HG03565 (cell line): ENCODE measurements around the gene ARHGAP11A.
A peak's percentile ranks its signal among the peaks of the same experiment; 100 is the strongest.

ENCODE experiments used
- ATAC-seq: cut with Tn5 transposase; IDR thresholded peaks from one replicate; pipeline ENCODE4 v1.9.1; 2021; ENCODE audit warnings: mild to moderate bottlenecking, moderate library complexity; ENCODE audit not compliant: unreplicated experiment

ARHGAP11A gene

GRCh38 chr15:32652178-32652577 lies 36.9 kb downstream of the ARHGAP11A start:
- ATAC-seq = no peak

GRCh38 chr15:32656091-32656490 lies 40.8 kb downstream of the ARHGAP11A start:
- no peak for ATAC-seq

DNA sequence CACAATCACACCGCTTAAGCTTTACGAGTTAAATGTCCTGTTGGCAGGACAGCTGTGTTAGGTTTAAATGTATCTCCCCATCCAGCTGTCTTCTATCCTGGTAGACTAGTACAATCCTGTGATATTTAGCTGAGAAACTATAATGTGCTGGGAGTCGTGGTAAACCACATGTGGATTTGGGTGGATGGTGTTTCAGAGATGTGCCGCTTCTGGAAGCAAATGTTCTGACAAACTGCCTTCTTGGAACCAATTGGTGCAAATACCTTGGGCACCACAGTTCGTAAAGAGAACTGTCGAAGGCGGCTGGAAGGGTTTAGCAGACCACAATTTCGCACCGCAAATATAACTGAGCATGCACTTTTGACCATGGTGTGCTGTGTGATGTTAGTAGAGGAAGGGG lies 41.2 kb downstream of the ARHGAP11A start:
- no peak for ATAC-seq

- peak; percentile 46 for ATAC-seq
Measured at GRCh38 chr15:32657198-32657883, 42.0 kb downstream of the ARHGAP11A start.

- no peak for ATAC-seq
Measured at GRCh38 chr15:32657941-32658340, 42.6 kb downstream of the ARHGAP11A start.

- ATAC-seq = no peak
Measured at GRCh38 chr15:32659340-32660155, 44.2 kb downstream of the ARHGAP11A start.

GRCh38 chr15:32663671-32664070 lies 48.4 kb downstream of the ARHGAP11A start:
- ATAC-seq = no peak

- ATAC-seq = no peak
Measured at GRCh38 chr15:32664796-32665195, 49.5 kb downstream of the ARHGAP11A start.

DNA sequence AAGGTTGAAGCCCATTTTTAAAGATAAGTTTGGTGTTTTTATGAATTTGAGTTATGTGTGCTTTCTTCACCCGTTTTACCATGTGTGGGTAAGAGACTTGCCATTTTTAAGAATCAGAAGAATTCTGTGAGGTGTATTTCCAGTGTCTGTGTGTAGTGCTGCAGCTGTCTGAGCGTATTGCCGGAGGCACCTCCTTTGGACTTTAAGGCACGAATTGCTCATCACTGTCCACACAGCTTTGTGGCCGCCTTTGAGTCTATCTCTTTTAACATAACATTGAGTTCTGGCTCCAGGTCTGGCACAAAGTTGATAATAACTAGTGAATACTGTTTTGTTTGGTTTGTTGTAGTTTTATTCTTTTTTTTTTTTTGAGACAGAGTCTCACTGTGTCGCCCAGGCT lies 52.0 kb downstream of the ARHGAP11A start:
- ATAC-seq = no peak

- no peak for ATAC-seq
Measured at GRCh38 chr15:32668942-32669341, 53.6 kb downstream of the ARHGAP11A start.

GRCh38 chr15:32669896-32670611 lies 54.8 kb downstream of the ARHGAP11A start:
- ATAC-seq = no peak

GRCh38 chr15:32670623-32671022 lies 55.3 kb downstream of the ARHGAP11A start:
- no peak for ATAC-seq

DNA sequence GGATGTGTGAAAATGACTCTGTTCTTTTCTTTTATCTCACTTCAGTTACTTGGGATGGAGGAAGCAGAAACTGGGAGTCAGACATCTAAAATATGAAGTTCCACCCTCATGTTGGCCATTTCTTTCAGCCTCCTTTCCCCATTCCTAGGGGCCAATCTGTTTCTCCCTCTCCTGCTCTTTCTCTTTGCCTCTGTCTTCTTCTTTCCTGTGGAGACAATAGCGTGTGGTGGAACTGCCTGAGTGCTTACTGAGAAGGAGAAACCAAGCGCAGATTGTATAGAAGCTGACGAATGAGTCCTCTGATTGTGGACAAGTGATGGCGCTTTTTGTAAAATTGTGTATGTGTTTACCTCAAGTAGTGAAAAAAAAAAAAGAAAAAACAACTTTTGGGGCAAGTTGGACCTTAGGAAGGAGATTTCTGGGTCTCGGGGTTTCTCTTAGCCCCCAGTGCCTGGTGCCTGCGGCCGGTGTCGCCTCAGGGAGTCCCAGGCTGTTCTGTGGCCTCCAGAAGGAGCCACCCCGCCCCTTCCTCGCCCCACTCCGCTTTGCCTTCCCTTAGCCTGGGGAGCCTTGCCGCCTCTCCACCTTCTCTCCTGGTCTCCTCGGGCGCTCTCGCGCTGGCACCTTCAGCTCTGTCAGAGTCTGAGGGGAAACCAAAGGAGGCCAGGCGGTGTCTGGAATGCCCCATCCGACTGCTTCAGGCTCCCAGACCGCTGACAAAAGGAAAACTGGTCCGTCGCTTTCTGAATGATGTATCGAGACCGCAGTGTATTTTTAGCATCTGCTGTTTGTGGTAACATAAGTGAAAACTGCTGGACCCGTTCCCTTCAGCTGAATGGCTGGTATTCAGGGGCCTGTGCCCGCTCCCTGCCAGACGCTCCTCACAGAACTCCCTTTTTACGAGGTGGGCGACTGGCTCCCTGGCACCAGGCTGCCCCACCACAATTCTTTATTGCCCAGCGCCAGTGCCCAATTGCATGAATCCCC lies 56.3 kb downstream of the ARHGAP11A start:
- ATAC-seq = no peak

DNA sequence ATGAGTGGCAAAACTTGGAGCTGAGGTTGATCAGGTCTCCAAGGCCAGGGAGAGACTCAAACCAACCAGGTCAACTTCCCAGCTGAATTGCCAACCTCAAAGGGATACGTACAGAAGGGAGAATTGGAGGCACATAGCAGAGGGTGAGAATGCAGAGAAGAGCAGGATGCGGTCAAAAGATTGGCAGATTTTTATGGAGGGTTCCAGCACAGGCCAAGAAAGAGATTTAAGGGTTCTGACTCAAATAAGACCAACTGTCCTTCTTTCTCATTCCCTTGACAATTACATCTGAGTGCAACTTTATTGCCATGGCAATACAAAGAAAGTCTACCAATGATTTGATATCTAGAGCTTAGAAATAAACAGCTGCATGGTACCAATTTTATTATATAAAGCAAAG lies 59.4 kb downstream of the ARHGAP11A start:
- ATAC-seq = no peak

- no peak for ATAC-seq
Measured at GRCh38 chr15:32675466-32675865, 60.2 kb downstream of the ARHGAP11A start.

DNA sequence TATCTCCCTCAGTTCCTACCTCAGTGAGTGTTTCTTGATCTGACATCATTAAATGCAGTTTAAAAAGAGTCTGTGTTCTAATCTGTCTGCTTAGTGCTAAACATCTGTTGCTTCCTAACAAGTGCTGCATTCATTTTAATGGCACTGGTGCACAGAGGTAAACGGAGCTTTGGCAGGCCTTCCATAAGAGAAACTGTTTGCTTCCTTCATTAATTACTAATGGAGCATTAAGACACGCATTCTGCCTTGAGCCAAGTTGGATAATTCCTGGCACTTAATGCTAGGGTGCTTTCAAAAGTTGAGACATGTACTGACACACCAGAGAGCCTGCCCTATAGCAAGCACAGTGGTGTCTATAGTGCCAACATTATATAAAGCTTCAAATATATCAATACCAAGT lies 60.9 kb downstream of the ARHGAP11A start:
- no peak for ATAC-seq

GRCh38 chr15:32677238-32677750 lies 62.0 kb downstream of the ARHGAP11A start:
- ATAC-seq = no peak

DNA sequence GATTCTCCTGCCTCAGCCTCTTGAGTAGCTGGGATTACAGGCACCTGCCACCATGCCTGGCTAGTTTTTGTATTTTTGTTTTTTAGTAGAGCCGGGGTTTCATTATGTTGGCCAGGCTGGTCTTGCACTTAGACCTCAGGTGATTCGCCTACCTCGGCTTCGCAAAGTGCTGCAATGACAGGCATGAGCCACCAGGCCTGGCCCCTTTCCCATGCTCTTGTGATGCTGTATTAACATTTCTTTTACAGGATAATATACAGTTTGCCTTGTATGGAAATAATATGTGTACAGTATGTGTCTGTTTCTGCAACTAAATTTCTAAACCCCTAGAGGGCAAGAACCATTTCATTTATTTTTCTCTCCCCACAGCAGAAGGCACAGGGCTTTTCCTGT lies 64.0 kb downstream of the ARHGAP11A start:
- ATAC-seq = no peak

DNA sequence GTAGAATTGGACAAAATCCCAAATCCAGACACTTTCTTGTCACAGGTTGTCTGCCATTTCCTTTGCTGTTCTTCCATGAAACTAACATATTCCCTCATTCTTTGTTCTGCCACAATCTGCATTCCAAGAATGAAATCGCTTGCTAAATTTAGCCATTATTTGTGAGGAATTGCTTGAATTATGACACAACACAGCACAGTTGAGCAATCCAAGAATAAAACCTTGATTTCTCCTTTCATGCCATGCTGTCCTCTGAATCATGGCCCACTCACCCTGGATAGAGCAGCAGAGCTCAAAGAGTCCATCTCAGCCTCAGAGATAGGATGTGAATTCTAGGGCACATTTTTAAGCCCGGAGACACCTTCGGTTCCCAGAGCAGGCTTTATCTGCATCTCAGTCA lies 67.3 kb downstream of the ARHGAP11A start:
- ATAC-seq = no peak

DNA sequence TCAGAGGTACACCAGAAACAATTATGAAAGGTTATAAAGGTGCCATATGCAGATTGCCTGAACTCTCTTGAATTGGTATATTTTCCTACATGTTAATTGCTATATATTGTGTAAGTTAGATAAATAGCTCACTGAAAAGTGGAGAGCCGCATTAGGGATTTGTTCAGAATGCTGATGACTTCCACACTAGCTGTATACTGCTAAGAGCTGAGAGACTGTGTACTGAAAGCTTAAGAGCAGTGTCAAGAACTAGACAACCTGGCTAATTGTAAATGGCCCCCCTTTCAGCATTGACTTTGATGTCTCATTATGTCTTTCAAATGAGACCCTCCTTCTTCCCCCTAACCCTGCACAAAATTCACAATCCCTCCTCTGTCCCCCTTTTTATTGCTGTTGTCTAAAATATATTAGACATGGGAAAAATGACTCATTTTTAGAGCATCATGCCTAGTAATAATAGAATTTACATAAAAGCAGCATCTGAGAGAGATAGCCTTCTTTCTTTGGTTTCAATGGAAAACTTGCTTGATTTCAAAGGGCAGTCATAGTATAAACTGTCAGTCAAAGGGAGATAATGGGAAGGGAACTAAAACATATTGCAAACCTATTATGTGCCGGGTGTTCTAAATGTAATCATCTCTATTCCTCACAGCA lies 67.8 kb downstream of the ARHGAP11A start:
- no peak for ATAC-seq
